Left ventricle myocardium inferior (tissue), 1 donor: Measurements from ENCODE around the gene NEURL1. TPM values are rescaled to one million over a fixed set of nuclear protein-coding genes. Genes with fewer than 3 reads are reported as not detected.
"Not testable (repeated sequence)": the region's sequence is repeated elsewhere in the genome, so short reads cannot be mapped to it uniquely, and the experiment has no call there.

Source experiments
- DNase-seq: peaks from one replicate; pipeline ENCODE4 v3.0.0-alpha.2; 2020
- H3K27ac ChIP-seq: fragments of 200-600 bp; replicated peaks from 2 replicates; pipeline ENCODE4 v1.8.0; 2021
- H3K27me3 ChIP-seq: fragments of 200-600 bp; 2 replicates; pipeline ENCODE4 v1.8.0; 2021; ENCODE audit warnings: low read depth
- H3K36me3 ChIP-seq: fragments of 200-600 bp; 2 replicates; pipeline ENCODE4 v1.8.0; 2021
- H3K4me1 ChIP-seq: fragments of 200-600 bp; 2 replicates; pipeline ENCODE4 v1.8.0; 2021
- H3K4me3 ChIP-seq: fragments of 200-600 bp; 2 replicates; pipeline ENCODE4 v1.8.0; 2021; ENCODE audit warnings: mild to moderate bottlenecking, moderate library complexity
- H3K9me3 ChIP-seq: fragments of 200-600 bp; replicated peaks from 2 replicates; pipeline ENCODE4 v1.8.0; 2021
- intact Hi-C: fragments of 100-400 bp; cut with micrococcal nuclease; formaldehyde crosslinking; loops from one replicate; pipeline ENCODE4 v1.11.0; 2022
- total RNA-seq: library from RNA; stranded (reverse); fragmentation: NEBNext Ultra II Directional; extraction: Animal tissue kit (Norgen Biotek cat#: 25700); gene quantifications from one replicate; pipeline ENCODE4 v1.2.1, GENCODE V29; 2021
- TF ChIP-seq, protein P1 (sequence below): fragments of 200-600 bp; IDR thresholded peaks from 2 replicates; pipeline ENCODE4 v1.8.0; 2021; ENCODE audit warnings: antibody characterized with exemption, mild to moderate bottlenecking, borderline replicate concordance
- donor health status: DM: no; HTN: yes; CAD: no; lungs with severe emphysema.

Gene NEURL1
- total RNA-seq, 1 donor from 2014 or later, result 0.14 TPM

DNA sequence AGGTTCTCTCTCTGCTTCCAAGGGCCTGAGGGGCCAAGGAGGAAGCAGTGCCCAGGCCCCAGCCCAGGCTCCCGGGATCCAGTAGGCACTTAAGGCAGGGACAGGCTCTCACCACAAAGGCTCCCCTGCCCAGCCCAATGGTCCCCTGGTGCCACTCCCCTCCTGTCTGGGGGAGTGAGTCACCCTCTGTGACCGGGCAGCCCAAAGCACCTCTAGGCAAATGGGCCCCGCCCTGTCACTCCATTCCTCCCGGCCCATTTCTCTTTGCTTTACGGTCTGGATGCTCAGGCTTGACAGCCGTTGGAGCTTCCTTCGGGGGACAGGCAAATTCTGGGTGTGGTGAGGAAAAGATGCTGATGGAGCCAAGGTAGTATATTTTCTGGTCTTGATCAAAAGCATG is 14.4 kb upstream of the NEURL1 start, which contains the start of gene CALHM3:
CALHM3 (minus strand) TSS at position 106 of the 400 bp plus-strand sequence. CDS start 208 bp downstream, outside the sequence.
- TF ChIP-seq, protein P1, sequence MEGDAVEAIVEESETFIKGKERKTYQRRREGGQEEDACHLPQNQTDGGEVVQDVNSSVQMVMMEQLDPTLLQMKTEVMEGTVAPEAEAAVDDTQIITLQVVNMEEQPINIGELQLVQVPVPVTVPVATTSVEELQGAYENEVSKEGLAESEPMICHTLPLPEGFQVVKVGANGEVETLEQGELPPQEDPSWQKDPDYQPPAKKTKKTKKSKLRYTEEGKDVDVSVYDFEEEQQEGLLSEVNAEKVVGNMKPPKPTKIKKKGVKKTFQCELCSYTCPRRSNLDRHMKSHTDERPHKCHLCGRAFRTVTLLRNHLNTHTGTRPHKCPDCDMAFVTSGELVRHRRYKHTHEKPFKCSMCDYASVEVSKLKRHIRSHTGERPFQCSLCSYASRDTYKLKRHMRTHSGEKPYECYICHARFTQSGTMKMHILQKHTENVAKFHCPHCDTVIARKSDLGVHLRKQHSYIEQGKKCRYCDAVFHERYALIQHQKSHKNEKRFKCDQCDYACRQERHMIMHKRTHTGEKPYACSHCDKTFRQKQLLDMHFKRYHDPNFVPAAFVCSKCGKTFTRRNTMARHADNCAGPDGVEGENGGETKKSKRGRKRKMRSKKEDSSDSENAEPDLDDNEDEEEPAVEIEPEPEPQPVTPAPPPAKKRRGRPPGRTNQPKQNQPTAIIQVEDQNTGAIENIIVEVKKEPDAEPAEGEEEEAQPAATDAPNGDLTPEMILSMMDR, result no peak
- Histone ChIP-seq H3K4me3 (no peak within 1 kb of the TSS), H3K9me3 (no peaks in the 10 kb centered on the region), H3K4me1 (peaks cover 7% of the 10 kb centered on the region), H3K36me3 (no peaks in the 10 kb centered on the region), H3K27ac (no peak within 1 kb of the TSS), H3K27me3 (peaks cover 17% of the 10 kb centered on the region)
- DNase-seq, result no peak
- intact Hi-C loops, result no loop called here

- H3K4me1 ChIP-seq, result peaks cover 7% of the 10 kb centered on the region
- no peak overlapping the region for H3K27ac ChIP-seq
- no peaks in the 10 kb centered on the region for H3K9me3 ChIP-seq
- intact Hi-C loops, result no loop called here
- DNase-seq, result no peak
- TF ChIP-seq, protein P1, result no peak
- no peak overlapping the region for H3K4me3 ChIP-seq
- no peaks in the 10 kb centered on the region for H3K36me3 ChIP-seq
- H3K27me3 ChIP-seq, result peaks cover 17% of the 10 kb centered on the region
Observed at GRCh38 chr10:103480521-103480920, 13.0 kb upstream of the NEURL1 start.

DNA sequence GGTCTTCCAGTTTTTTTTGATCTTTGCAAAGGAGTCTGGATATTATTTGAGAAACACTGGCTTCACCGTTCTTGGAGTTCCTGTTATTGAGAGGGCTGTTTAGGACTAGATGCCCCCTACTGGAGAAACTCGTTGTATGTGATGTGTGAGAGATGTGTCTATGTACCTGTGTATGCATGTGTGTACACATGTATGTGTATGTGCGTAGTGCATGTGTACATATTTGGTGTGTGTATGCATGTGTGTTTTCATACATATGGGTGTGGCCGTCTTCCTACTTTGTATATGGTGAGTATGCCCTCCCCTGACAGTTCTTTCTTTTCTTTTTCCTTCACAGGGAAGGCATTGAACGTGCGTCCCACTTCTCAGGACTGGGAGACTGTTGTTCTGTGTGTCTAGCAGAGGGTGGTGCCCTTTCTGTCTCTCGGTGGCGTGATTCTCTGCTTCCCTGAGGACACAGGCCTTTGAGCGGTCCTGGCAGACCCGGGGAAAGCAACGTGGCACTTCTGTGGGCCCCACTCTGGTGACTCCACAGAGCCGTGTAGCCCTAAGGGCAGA is 11.5 kb upstream of the NEURL1 start:
- H3K27me3 ChIP-seq, result peaks cover 7% of the 10 kb centered on the region
- H3K9me3 ChIP-seq, result no peaks in the 10 kb centered on the region
- H3K4me1 ChIP-seq, result peaks cover 7% of the 10 kb centered on the region
- no peak for DNase-seq
- no peak overlapping the region for H3K4me3 ChIP-seq
- no peaks in the 10 kb centered on the region for H3K36me3 ChIP-seq
- H3K27ac ChIP-seq, result no peak overlapping the region
- TF ChIP-seq, protein P1, result peak; percentile 78
- intact Hi-C loops, result no loop called here

DNA sequence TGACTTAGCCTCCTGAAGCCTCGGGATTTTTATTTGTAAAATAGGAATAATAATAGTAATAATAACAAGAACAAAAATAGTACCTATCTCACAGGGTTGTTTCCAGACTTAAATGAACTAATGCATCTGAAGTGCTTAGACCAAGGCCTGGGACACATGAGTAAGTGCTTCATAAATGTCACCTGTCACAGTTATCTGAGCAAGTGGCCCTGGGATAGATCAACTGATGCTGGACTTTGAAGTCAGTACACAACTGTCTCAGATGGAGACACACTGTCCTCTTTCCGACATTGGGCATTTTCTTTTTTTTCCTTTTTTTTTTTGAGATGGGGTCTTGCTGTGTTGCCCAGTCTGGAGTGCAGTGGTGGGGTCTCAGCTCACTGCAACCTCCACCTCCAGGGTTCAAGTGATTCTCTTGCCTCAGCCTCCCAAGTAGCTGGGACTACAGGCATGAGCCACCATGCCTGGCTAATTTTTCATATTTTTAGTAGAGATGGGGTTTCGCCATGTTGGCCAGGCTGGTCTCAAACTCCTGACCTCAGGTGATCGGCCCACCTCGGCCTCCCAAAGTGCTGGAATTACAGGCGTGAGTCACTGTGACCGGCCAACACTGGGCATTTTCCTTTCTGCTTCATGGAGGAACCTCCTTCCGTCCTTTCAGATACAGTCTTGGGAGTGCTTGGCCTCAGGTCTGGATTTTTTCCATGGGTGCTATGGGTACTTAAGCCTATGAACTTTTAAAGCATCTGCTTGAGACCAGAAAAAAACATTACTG is 6.7 kb upstream of the NEURL1 start:
- H3K4me1 ChIP-seq, H3K36me3 ChIP-seq, H3K4me3 ChIP-seq, H3K27ac ChIP-seq, H3K9me3 ChIP-seq, H3K27me3 ChIP-seq, DNase-seq, intact Hi-C loops: not testable (repeated sequence)

DNA sequence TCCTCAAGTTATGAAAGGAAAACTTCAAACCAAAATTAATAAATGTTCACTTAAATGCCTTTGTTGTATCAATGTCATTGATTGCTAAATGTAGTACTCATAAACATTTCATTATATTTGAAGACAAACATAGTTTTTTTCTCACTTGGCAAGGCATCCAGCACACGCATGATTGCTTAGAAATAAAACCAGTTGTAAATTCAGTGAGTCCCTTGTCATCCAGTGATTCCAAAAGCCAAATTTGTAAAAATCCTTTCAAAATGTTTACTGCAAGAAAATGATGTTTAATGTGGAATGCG is 6.1 kb upstream of the NEURL1 start:
- Histone ChIP-seq H3K4me1 (peaks cover 6% of the 10 kb centered on the region), H3K27me3 (no peaks in the 10 kb centered on the region), H3K4me3 (no peak overlapping the region), H3K36me3 (no peaks in the 10 kb centered on the region), H3K9me3 (no peaks in the 10 kb centered on the region), H3K27ac (no peak overlapping the region)
- DNase-seq, result no peak
- intact Hi-C loops, result no loop called here
- TF ChIP-seq, protein P1, result no peak

- Histone ChIP-seq H3K36me3 (no peaks in the 10 kb centered on the region), H3K9me3 (no peaks in the 10 kb centered on the region), H3K4me3 (no peak overlapping the region), H3K27ac (no peak overlapping the region), H3K27me3 (peaks cover 35% of the 10 kb centered on the region), H3K4me1 (peaks cover 28% of the 10 kb centered on the region)
- intact Hi-C loops, result no loop called here
- no peak for DNase-seq
- TF ChIP-seq, protein P1, result no peak
Observed at GRCh38 chr10:103490986-103491314, 2.6 kb upstream of the NEURL1 start.
